ENCODE data around the gene TMEM11.

TMEM11 gene

GRCh38 chr17:21241564-21241963 is 27.6 kb upstream of the TMEM11 start:
- no peak for DNase-seq (ENCODE audit: low read depth)
- TF ChIP-seq CTCF (IDR thresholded peaks at IDR 0.05; ENCODE audit: low read depth, low read length, missing control alignments): no peak

GRCh38 chr17:21240369-21241055 is 26.6 kb upstream of the TMEM11 start:
- no peak for DNase-seq (ENCODE audit: low read depth)
- no peak overlapping the region for H3K4me3 ChIP-seq (ENCODE audit: low read depth, low read length)
- TF ChIP-seq CTCF (IDR thresholded peaks at IDR 0.05; ENCODE audit: low read depth, low read length, missing control alignments): no peak

More at GRCh38 chr17:21241564-21241963, 27.6 kb upstream of the TMEM11 start:
- H3K4me3 ChIP-seq (ENCODE audit: low read depth, low read length): no peak overlapping the region

- TF ChIP-seq CTCF (IDR thresholded peaks at IDR 0.05; ENCODE audit: low read depth, low read length, missing control alignments): peak; percentile 63
- no peak for DNase-seq (ENCODE audit: low read depth)
- H3K4me3 ChIP-seq (ENCODE audit: low read depth, low read length): no peak overlapping the region
Measured at GRCh38 chr17:21239680-21240368, 25.9 kb upstream of the TMEM11 start.

GRCh38 chr17:21235921-21236320 is 22.0 kb upstream of the TMEM11 start:
- no peak for TF ChIP-seq CTCF (IDR thresholded peaks at IDR 0.05; ENCODE audit: low read depth, low read length, missing control alignments)
- DNase-seq (ENCODE audit: low read depth): no peak
- no peak overlapping the region for H3K4me3 ChIP-seq (ENCODE audit: low read depth, low read length)

GRCh38 chr17:21233581-21234347 is 19.8 kb upstream of the TMEM11 start:
- H3K4me3 ChIP-seq (ENCODE audit: low read depth, low read length): no peak overlapping the region
- DNase-seq (ENCODE audit: low read depth): no peak
- no peak for TF ChIP-seq CTCF (IDR thresholded peaks at IDR 0.05; ENCODE audit: low read depth, low read length, missing control alignments)

GRCh38 chr17:21232033-21232749 is 18.2 kb upstream of the TMEM11 start:
- no peak overlapping the region for H3K4me3 ChIP-seq (ENCODE audit: low read depth, low read length)
- no peak for TF ChIP-seq CTCF (IDR thresholded peaks at IDR 0.05; ENCODE audit: low read depth, low read length, missing control alignments)
- no peak for DNase-seq (ENCODE audit: low read depth)
